Stimulated activated CD4-positive, alpha-beta T cell treated with anti-CD3 and anti-CD28 coated beads, TNF-alpha, amount 100 ng/mL, for 48 hours (primary cell): ENCODE measurements around the gene CLCF1.

ENCODE experiments used
- DNase-seq, 3 donors: peaks; one replicate each; pipeline ENCODE4 v3.0.0-alpha.2; 2020; ENCODE audit warnings: low read depth in 3 of 3

CLCF1 gene

DNA sequence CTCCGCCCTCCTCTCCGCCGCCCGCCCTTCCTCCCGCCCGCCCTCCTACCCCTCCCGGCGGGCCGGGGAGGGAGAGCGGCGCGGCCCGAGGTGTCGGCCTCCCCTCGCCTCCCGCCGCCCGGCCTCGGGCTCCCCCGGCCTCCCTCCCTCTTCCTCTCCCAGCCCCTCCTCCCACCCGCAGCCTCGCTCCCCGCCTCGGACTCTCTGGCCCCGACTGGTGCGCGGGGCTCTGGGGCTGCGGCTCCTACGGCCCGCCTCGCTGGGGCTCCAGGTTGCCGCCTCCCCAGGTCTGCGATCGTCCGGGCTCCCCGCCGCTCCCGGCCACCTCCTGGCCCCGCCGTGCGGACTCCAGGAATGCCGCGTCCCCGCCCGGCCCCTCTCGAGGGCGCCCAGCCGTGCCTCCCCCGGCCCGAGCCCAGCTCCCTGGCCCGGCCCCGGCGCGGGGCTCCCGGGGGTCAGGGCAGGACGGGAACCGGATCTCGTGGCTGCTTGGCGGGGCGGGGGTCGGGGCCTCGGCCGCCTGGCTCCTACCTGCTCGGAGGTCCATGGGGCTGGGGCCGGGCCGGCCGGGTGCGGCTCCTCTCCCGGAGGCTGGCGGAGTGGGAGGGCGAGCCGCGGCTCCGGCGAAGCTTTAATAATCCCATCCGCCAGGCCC, at the start of gene CLCF1:
Gene CLCF1, minus strand, starts transcription at position 606 of the 655 bp plus-strand sequence. Its CDS starts 59 bp downstream, at position 547.
- no peak for DNase-seq

DNA sequence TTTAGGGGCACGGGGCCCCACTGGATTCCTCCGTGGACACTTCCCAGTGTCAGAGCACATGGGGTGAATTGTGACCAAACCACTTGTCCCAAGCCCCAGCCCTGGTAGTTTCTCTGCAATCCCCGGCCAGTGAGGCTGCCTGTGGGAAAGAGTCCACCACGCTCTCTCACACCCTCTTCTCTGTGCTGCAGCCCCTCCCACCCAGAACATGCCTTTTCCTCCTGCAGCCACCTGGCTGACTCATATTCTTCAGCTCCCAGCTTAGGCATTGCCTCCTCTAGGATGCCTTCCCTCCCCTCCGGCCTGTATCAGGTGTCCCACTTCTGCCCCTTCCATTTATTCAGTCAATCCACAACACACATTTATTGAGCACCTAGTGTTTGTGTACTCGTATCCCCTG, 49.5 kb upstream of the CLCF1 start:
- DNase-seq: no peak

DNA sequence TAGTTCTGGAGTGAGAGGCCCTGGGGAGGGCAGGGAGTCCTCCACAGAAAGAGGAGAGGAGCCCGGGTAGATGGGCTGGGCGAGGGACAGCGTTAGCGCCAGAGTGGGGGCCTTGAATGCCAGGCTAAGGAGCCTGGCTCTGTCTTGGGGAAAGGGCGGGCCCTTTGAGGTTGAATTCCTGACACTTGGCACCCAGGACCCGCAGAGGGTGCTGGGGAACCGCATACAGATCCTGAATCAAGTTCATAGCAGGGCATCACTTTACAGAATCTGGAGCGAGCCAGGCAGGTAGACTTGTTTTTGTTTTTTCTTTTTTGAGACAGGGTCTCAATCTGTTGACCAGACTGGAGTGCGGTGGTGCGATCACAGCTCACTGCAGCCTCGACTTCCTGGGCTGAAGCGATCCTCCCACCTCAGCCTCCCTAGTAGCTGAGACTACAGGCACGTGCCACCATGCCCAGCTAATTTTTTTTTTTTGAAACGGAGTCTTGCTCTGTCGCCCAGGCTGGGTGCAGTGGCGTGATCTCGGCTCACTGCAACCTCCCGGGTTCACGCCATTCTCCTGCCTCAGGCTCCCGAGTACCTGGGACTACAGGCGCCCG, 48.1 kb upstream of the CLCF1 start:
- no peak for DNase-seq

DNA sequence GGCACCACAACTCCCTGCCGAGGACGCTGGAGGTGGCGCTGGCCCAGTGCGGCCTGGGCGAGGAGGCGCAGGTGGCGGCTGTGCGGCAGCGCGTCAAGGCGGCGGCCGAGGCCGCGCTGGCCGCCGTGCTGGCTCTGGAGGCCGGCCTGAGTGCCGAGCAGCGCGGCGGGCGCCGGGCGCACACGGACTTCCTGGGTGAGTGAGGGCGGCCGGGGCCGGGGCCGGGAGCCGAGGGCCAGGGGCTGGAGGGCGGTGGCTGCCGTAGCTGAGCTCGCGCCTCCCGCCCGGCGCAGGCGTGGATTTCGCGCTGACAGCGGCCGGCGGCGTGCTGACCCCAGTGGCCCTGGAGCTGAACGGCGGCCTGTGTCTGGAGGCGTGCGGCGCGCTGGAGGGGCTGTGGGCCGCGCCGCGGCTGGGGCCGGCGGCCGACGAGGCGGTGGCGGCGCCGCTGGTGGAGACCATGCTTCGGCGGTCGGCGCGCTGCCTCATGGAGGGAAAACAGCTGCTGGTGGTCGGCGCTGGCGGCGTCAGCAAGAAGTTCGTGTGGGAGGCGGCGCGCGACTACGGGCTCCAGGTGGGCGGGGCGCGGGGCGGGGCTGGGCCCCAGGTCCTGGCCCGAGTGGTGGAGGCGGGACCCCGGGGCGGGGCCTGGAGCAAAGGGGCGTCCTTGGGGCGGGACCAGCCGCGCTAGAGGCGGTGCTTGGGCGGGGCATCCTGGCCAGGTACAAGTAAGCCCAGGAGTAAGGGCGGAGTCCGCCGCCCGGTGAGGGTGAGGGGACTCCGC, 47.4 kb upstream of the CLCF1 start:
- DNase-seq: peak; percentile 96 to 99 (median 98)

DNA sequence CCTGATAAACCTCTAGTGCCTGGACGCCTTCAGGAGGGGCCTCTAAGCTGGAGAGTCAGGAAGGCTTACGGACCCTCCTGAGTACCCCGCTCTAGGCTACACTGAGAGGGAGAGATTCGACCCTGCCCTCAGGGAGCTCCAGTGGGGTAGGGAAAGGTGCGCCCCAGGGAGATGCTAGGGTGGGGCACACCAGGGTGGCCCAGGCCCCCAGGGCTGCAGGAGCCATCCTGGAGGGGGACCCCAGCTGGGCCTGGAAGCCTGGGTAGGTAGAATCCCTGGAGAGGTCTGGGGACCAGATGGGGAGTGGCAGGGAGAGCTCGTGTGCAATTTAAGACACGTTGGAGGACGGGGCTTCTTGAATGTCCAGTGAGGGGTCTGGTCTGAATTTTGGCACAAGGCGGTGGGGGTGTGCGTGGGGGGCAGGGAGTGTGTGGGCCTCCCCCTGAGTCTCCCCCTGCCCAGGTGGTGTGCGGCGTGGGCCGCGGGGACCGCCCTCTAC, 46.8 kb upstream of the CLCF1 start:
- no peak for DNase-seq

DNA sequence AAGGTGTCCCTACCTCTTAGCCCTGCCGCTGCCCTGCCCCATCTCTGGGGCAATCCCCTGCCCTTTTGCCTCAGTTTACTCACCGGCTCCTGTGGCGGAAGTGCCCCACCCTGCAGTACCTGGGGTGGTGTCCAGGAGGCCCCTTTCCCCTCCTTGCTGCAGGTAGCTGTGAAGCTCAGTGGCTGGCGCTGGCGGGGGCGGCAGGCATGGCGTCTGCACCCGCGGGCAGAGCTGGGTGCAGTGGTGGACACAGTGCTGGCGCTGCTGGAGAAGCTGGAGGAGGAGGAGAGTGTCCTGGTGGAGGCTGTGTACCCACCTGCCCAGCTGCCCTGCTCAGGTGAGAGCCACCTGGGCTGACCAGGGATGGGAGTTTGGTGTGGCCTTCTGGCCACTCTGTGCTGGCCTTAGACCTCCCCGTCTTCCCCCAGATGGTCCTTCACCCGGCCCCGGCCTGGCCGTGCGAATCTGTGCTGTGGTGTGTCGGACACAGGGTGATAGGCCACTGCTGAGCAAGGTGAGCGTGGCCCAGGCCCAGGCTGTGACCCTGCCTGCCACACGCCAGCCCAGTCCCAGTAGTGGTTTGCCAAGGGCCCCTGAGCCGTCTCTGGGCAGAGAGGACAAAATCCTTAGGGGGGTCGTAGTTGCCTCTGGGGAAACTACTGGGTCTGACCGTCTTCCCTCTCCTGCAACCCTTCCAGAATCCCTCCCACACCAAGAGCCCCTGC, 46.1 kb upstream of the CLCF1 start:
- no peak for DNase-seq

DNA sequence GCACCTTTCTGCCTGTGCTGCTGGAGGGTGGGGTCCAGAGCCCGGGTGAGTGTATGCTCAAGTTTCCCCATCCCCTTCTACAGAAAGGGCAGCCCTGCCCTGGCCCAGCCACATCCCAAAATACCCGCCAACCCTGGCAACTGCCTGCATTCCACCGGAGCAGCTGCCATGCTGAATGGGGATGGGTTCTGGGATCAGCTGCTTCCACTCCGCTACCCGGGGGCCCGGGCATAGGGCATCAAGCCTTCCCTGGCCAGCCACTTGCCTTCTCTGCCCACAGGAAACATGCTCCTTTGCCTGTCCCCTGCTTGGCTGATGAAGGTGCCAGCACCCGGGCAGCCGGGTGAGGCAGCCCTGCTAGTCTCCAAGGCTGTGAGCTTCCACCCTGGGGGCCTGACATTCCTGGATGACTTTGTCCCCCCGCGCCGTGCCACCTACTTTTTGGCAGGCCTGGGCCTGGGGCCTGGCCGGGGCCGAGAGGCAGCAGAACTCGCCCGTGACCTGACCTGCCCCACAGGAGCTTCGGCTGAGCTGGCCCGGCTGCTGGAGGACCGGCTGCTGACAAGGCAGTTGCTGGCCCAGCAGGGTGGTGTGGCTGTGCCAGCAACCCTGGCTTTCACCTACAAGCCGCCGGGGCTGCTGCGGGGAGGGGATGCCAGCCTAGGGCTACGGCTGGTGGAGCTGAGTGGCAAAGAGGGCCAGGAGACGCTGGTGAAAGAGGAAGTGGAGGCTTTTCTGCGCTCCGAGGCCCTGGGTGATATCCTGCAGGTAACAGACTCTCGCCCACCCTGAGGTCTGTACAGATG, 45.3 kb upstream of the CLCF1 start:
- no peak for DNase-seq

DNA sequence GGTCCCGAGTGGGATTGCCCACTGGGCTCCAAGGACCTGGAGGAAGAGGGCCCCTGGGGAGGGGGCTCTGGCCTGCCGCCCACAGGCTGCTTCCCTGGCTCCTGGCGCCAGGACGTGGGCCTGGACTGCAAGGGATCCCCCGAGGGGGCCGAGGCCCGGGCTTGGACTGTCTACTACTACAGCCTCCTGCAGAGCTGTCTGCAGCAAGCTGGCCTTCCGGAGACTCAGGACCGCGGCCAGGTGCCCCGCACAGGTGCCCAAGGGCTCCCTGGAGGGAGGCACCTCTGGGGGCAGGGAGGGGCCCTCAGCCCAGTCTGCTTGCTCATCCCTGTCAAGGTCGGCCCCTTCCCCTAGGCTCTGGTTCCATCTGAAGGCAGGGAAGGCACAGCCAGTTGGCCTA, 44.0 kb upstream of the CLCF1 start:
- DNase-seq: no peak

DNA sequence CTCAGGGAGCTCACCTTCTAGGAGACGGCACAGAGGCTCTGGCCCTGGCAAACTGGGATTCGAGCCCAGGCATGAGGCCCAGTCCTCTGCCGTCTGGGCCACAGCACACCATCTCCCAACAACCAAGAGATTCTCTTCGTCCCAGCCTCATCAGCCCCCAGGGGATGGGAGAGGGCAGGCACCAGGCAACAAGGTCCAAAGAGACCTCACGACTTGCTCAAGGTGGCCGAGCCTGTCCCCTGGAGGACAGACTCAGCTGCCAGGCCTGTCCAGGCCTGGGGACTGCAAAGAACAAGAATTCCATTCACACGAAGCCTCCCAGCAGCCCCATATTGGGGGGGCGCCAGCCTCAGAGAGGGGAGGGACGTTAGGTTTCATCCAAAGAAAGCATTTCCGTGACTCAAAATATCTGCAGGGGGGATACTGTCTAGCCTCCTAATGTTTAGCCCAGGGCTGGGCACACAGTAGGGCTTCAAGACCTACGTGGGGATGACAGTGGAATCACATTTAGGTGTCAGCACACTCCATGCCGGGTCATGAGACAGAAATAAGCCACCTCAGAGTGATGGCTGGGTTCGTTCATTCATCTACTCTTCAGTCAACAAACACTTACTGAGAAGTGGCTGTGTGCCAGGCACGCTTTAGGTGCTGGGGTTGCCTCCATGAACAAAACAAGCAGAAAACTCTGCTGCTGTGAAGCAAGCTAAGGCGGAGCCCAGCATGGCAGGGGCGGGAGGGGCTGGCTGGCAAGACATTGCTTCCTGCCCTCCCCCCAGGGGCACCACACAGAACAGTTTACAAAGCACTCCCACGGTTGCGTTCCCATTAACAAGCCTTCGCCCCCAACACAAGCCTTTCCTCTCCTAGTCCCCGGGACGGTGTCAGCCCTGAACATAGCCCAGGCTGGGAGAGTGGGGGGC, 43.3 kb upstream of the CLCF1 start:
- DNase-seq: no peak

DNA sequence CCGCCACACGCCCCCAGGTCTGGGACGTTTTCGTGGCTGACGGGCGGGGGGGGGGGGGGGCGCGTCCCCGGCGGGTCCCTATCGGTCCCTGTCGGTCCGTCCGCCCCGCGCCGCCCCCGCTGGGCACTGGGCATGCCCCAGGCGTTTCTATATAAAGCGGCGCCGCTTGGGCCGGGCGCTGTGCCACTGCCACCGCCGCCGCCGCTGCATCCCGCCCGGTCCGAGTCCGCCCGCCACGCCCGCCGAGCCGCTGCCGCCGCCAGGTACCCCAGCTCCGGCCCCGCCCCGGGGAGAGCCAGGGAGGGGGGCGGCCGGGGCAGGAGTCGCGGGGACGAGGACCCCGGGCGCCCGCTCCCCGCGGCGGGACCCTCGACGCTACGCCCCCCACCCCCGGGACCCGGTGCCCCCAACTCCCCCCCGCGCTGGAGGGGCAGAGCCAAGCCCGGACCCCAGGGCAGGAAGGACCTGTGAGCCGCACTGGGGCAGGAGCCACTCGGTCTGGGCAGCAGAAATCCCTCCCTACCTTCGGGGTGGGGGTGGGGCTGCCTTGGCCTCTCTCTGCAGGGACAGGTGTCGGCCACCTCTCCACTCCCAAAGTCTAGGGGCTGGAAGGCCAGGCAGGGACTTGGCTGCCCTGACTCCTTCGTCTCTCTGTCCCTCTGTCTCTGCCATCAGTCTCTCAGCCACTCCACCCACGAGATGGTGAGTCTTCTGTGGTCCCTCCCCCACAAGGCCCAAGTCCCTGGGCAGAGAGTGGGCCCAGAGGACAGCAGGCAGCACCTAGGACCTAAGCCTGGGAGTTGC, 42.3 kb upstream of the CLCF1 start, which contains the start of gene CARNS1:
Gene CARNS1, plus strand, starts transcription at position 178 of the 804 bp plus-strand sequence. Its CDS starts 522 bp downstream, at position 700.
- no peak for DNase-seq

DNA sequence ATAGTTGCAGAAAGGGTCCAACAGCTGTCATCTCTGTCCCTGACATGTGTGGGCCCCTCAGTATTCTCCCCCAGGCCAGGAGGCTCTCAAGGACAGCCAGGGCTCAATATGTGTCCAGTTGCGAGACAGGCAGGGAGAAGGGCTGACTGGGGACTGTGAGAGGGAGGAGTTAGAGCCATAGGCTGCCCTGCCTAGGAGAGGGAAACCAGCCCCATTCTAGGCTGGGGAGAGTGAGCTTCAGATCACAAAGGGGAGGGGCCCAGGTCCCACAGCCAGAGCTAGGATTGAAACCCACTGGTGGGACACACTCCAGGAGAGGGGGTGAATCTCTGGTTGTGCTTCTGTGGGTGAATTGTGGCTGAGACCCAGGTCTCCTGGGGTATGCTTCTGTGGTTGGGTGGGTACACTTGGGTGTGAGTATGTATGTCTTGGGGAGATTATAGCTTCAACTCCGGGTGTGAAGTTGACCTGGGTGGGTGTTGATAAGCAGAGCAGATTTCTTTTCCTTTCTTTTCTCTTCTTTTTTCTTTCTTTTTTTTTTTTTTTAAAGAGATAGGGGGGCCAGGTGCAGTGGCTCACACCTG, 40.0 kb upstream of the CLCF1 start:
- no peak for DNase-seq

DNA sequence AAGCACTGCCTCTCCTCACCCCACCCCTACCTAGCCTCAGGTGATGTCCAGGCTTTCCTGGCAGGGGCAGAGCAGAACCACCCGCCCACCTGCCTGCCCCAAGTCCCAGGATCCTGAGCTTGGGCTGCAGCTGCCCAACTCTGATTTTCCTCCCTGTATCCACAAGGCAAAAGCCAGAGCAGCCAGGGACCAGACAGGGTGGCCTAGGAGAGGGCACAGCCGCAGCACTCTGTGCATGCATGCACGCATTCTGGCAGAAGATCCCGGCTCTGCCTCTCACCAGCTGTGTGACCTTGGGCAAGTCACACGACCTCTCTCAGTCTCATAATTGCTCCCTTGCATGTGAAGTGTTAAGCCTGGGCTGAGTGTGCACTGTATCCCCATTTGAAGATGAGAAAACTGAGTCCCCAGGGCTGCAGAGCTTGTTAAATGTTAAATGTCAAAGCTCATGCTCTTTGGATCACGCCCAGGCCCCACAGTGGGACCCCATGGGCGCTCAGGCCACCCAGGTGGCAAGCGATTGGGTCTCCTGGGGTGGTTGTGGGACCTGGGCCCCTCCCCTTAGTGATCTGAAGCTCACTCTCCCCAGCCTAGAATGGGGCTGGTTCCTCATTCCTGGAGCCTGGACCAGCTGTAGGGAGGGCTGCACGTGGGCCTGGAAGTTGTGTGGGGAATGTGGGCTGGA, 39.2 kb upstream of the CLCF1 start:
- DNase-seq: no peak

DNA sequence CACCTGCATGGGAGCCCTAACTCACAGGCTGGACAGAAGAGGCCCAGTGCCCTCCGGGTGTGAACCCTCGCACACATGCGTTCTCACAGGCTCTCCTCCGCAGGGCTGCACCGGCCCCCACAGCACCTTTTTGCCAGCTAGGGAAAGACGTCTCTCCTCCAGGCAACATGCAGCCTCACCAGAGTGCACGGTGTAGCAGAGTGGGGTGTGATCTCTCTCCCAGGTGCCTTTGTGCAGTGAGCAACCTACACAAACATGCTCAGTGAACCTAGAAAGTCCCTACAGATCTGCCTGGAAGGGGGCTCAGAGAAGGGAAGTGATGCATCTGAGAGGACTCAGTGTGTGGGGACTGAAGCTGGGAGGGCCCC, 38.4 kb upstream of the CLCF1 start:
- DNase-seq: no peak

DNA sequence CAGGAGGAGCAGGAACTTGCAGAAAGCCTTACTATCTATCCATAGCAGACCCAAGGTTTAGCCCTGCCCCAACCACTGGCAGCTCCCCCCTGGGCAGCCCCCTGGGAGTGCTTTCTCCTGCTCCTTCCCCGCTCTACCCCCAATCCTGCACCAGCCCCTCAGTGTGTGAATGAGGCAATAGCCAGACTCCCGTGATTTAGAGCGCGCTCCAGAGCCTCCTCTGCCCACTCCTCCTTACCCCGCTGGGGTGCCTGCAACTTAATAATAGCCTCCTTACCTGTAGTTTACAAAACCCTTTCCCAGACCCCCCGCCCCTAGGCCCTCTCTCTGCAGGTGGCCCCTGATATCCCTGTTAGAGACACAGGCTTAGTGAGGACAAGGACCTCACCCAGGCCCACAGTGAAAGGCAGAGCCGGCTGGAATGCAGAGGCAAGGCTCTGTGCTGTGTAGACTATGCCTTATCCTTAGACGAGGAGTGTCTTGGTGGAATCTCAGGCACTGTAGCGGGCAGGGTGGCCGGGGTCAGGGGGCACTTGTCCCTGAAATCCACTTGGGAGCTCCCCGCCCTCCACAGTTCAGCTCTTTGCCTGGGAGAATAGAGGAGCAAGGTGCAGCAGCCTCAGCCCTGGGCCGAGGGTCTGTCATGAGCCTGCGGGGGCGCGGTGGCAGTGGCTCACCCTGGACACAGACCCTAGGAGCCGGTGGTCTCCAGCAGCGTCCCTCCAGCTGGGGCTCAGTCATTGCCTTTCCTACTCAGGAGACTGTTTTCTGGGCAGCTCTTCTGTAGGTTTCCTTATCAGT, 37.8 kb upstream of the CLCF1 start:
- DNase-seq: no peak

DNA sequence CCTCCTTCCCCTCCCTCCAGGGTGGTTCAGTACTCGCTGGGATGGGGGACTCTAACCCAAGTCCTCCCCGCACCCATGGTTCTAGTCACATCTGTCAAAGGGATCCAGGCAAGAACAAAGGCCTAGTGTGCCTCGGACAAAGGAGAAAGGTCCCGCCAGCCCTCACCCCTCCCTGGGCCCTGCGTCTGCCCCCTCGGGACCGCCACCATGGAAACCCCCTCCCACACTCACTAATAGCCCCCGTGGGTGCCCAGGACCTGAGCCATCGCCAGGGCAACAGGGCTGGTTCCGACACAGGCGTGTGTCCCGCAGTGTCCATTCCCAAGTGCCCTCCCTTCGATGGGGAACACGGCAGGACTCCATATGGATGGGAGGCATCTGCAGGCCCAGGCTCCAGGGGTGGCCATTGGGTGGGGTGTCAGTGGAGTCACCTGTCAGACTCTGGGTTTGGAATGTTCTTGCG, 37.0 kb upstream of the CLCF1 start:
- no peak for DNase-seq

DNA sequence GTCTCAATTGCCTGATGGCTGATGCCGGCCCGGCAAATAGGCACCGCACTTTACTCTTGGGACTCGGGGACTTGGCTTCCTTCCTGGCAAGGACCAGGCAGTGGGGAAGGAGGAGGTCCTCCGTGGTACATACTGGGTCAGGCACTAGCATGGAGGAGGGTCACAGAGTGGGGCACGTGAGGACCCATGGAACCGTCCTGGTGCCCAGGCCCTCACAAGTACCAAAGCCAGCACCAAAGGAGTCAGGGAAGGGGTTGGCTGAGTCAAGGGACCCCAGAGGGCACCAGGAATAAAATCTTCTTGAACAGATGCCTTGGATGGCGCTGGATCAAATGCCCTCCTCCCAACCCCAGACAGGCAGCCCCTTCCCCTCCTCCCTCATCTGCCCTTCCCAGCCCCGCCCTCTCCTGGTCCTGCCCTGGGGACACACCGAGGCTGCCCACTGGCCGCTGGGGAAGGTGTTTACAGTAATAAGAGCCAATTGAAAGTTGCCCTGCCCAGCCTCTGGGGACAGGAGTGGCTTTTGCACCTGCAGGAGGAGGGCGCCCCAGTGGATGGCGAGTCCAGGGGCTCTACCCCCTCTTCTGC, 36.5 kb upstream of the CLCF1 start:
- no peak for DNase-seq

DNA sequence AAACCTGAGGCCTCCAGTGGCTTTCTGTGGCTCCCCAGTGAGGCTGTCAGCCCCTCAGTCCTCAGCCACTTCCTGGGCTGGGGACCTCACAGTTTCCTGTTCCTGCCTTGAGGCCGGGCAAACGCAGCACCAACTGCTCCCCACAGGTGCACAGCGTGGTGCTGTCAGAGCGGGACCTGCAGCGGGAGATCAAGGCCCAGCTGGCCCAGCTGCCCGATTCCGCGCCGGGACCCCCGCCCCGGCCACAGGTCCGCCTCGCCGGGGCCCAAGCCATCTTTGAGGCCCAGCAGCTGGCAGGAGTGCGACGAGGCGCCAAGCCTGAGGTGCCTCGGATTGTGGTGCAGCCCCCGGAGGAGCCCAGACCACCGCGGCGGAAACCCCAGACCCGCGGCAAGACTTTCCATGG, 35.9 kb upstream of the CLCF1 start:
- DNase-seq: peak in 1 of 3 donors; percentile 40
